ENCODE results near the gene BTBD6.

Gene BTBD6

DNA sequence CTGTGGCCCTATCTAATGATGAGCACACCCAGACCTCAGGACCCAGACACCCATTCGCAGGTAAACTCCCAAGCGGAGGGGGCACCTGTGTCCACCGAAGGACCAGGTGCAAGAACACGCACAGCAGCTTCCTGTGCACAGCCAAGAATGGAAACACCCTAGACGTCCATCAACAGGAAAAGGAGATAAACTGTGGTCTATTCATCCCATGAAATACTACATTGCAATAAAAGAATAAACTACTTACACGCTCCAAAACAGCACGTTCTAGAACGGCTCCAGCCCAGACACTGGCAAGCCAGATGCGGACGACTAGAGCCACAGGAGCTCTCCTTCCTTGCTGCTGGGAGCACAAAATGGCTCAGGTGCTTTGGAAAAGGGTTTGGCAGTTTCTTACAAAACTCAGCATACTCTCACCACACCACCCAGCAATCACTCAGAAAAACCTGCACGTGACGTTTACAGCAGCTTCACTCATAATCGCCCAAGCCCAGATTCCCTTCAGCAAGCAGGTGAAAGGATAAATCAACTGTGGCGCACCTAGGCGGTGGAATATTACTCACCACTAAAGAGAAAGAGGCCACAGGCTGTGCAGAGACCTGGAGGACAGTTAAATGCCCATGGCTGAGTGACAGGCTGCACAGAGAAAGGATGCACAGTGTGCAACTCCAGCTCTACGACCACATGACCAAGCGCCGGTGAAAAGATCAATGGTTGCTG is 31.5 kb downstream of the BTBD6 start:
- POLR2A ChIA-PET (ENCODE audit: low non-redundant PET) = no interaction called here
- TF ChIP-seq, protein P1, sequence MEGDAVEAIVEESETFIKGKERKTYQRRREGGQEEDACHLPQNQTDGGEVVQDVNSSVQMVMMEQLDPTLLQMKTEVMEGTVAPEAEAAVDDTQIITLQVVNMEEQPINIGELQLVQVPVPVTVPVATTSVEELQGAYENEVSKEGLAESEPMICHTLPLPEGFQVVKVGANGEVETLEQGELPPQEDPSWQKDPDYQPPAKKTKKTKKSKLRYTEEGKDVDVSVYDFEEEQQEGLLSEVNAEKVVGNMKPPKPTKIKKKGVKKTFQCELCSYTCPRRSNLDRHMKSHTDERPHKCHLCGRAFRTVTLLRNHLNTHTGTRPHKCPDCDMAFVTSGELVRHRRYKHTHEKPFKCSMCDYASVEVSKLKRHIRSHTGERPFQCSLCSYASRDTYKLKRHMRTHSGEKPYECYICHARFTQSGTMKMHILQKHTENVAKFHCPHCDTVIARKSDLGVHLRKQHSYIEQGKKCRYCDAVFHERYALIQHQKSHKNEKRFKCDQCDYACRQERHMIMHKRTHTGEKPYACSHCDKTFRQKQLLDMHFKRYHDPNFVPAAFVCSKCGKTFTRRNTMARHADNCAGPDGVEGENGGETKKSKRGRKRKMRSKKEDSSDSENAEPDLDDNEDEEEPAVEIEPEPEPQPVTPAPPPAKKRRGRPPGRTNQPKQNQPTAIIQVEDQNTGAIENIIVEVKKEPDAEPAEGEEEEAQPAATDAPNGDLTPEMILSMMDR (conservative IDR thresholded peaks at IDR 0.05; ENCODE audit: low read depth) = no peak
- CTCF ChIA-PET = no interaction called here
- no peak overlapping the region for H3K27ac ChIP-seq
- DNase-seq (ENCODE audit: low spot score) = no peak

DNA sequence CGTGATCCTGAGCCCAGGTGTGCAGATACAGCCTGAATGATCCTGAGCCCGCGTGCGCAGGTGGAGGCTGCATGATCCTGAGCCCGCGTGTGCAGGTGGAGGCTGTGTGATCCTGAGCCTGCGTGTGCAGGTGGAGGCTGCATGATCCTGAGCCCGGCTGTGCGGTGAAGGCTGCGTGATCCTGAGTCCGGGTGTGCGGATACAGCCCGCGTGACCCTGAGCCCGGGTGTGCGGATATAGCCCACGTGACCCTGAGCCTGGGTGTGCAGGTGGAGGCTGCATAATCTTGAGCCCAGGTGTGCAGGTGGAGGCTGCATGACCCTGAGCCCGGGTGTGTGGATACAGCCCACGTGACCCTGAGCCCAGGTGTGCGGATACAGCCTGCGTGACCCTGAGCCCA is 32.2 kb downstream of the BTBD6 start:
- CTCF ChIA-PET = no interaction called here
- no peak for DNase-seq (ENCODE audit: low spot score)
- TF ChIP-seq, protein P1 (conservative IDR thresholded peaks at IDR 0.05; ENCODE audit: low read depth) = no peak
- POLR2A ChIA-PET (ENCODE audit: low non-redundant PET) = no interaction called here
- no peak overlapping the region for H3K27ac ChIP-seq

DNA sequence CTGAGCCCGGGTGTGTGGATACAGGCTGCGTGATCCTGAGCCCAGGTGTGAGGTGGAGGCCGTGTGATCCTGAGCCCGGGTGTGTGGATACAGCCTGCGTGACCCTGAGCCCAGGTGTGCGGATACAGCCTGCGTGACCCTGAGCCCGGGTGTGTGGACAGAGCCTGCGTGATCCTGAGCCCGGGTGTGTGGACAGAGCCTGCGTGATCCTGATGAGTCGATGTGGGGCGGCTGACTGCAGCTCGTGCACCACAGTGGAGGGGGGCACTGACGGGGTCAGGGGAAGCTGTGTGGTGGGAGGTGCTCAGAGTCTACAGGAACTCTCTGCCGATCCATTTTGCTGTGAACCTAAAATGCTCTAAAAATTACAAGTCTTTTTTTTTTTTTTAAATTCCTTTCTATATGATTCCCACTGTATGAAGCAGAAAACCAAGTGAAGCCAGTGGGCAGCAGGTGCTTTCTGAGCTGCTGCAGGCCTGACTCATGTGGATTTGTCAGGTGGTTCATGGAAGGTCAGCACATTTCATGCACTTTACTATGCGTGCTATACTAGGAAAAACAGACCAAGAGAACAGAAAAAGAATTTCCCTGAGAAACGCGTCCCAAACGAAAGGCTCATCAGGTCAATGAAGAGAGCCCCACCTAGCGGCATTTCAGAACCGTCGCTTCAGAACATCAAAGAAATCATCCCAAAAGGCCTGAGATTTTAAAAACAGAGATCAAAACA is 33.2 kb downstream of the BTBD6 start:
- ChIA-PET CTCF (interaction anchor here (0.6 to 0.9 kb wide), 6 partner anchors 14 to 255 kb away, joined by 3 to 6 read pairs (median 4); no protein-coding TSS in a partner anchor), POLR2A (ENCODE audit: low non-redundant PET) (no interaction called here)
- 0 out of 2 replicates have a peak overlapping the region, but pooled peaks have one; percentile 8 for H3K27ac ChIP-seq
- TF ChIP-seq, protein P1 (conservative IDR thresholded peaks at IDR 0.05; ENCODE audit: low read depth) = peak; percentile 79
- peak; percentile 57 for DNase-seq (ENCODE audit: low spot score)

DNA sequence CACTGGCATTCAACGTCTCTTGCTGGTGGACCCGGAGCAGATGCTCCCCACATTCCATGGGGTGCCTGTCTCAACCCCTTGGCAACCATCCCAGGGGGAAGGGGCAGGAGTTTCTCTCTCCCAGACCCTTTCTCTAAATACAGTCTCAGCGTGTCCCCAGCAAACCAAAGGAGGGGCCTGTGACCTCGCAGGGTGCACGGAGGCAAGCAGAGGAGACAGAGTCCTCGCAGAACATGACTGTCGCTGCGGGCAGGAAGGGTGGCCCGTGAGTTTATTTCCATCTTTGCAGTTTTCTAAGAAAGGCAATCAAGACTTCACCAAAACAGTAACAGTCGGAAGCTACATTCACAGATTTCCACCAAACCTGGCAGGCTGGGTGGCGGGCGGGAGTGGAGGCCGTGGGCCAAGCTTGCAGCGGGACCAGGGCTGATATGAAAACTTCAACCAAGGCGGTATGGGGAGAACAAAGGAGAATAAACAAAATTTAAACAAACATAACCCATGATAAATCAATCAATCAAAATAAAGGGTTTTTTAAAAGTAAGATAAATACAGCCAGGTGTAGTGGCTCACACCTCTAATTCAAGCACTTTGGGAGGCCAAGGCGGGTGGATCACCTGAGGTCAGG is 33.9 kb downstream of the BTBD6 start:
- ChIA-PET POLR2A (ENCODE audit: low non-redundant PET) (no interaction called here), CTCF (interaction anchor here (0.6 to 1.3 kb wide), 7 partner anchors 11 to 191 kb away, joined by 3 to 8 read pairs (median 3); no protein-coding TSS in a partner anchor)
- 0 out of 2 replicates have a peak overlapping the region, but pooled peaks have one; percentile 8 for H3K27ac ChIP-seq
- no peak for DNase-seq (ENCODE audit: low spot score)
- TF ChIP-seq, protein P1 (conservative IDR thresholded peaks at IDR 0.05; ENCODE audit: low read depth) = peak; percentile 26; the same call in 1 of the 2 replicates

DNA sequence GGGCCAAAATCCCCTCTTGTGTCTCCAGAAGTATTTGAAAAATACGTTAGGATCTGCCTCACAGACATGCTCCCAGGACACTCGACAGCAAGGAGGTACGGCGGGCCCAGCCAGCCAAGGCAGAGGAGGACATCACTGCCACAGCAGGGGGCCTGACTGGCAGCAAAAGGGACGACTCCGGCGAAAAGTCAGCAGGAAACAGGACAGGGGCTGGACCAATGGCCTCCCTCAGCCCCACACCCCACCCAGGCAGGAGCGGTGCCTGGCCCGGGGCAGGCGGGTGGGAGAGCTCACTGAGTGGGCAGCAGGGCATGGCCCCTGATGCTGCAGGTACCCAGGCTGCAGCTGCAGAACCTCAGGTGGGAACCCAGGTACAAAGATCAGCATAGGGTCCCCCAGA is 34.7 kb downstream of the BTBD6 start:
- no peak overlapping the region for H3K27ac ChIP-seq
- TF ChIP-seq, protein P1 (conservative IDR thresholded peaks at IDR 0.05; ENCODE audit: low read depth) = no peak
- DNase-seq (ENCODE audit: low spot score) = no peak
- ChIA-PET POLR2A (ENCODE audit: low non-redundant PET) (no interaction called here), CTCF (interaction anchor here (0.6 to 1.3 kb wide), 3 partner anchors 11 to 111 kb away, joined by 3 to 8 read pairs (median 3); no protein-coding TSS in a partner anchor)

DNA sequence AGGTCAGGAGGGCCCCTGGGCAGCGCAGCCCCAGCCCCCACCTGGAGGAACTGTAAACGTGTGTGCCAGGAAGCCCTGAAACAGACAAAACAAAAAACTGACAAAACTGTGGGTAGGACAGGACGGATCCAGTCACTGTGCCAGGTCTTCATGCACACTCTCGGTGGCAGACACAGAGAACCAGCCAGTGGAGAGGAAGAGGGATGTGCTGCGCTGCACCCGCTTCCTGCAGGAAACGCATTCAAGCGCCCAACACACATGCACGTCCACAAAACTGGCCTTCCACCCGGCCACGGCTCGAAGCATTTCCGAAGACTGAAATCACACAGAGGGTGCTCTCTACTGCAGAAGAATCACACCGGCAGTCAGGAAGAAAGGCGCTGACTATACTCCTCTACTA is 35.6 kb downstream of the BTBD6 start:
- no peak overlapping the region for H3K27ac ChIP-seq
- TF ChIP-seq, protein P1 (conservative IDR thresholded peaks at IDR 0.05; ENCODE audit: low read depth) = no peak
- ChIA-PET CTCF (no interaction called here), POLR2A (ENCODE audit: low non-redundant PET) (no interaction called here)
- no peak for DNase-seq (ENCODE audit: low spot score)
